OCI-LY1 (cell line): Measurements from ENCODE around the gene MRPL40.

Experiments used
- H2AFZ ChIP-seq: fragments of 200-600 bp; sonication (generic), shearing (Covaris generic); 2 replicates; pipeline ENCODE4 v1.6.0; 2014; ENCODE audit warnings: antibody characterized with exemption, mild to moderate bottlenecking, low read length
- H3F3A ChIP-seq: fragments of 200-600 bp; sonication (generic), shearing (Covaris generic); 2 replicates; pipeline ENCODE4 v1.6.0; 2014; ENCODE audit warnings: mild to moderate bottlenecking, antibody characterized with exemption, low read length, moderate library complexity; ENCODE audit not compliant: insufficient read depth
- H3K27ac ChIP-seq: fragments of 200-600 bp; sonication (generic); 2 replicates; pipeline ENCODE4 v1.5.1; 2014; ENCODE audit warnings: low read length, mixed run types, mild to moderate bottlenecking, low read depth; ENCODE audit not compliant: poor library complexity, severe bottlenecking
- H3K27me3 ChIP-seq: fragments of 200-600 bp; sonication (generic); 2 replicates; pipeline ENCODE4 v1.6.0; 2014; ENCODE audit warnings: antibody characterized with exemption, mild to moderate bottlenecking, low read length, moderate library complexity; ENCODE audit not compliant: insufficient read depth
- H3K36me3 ChIP-seq: fragments of 200-600 bp; sonication (generic); 2 replicates; pipeline ENCODE4 v1.6.1; 2014; ENCODE audit warnings: mild to moderate bottlenecking, antibody characterized with exemption, low read length, moderate library complexity, mixed read lengths; ENCODE audit not compliant: insufficient read depth
- H3K4me1 ChIP-seq: fragments of 200-600 bp; sonication (generic); 2 replicates; pipeline ENCODE4 v1.5.1; 2014; ENCODE audit warnings: mild to moderate bottlenecking, low read length, moderate library complexity; ENCODE audit not compliant: insufficient read depth, severe bottlenecking
- H3K4me2 ChIP-seq: fragments of 200-600 bp; sonication (generic), shearing (Covaris generic); 2 replicates; pipeline ENCODE4 v1.6.1; 2014; ENCODE audit warnings: low read length
- H3K4me3 ChIP-seq: fragments of 200-600 bp; sonication (generic); 2 replicates; pipeline ENCODE4 v1.5.1; 2014; ENCODE audit warnings: low read length, low read depth, mild to moderate bottlenecking, mixed read lengths; ENCODE audit not compliant: poor library complexity, severe bottlenecking
- H3K79me2 ChIP-seq: fragments of 200-600 bp; shearing (Covaris generic); 2 replicates; pipeline ENCODE4 v1.6.1; 2016; ENCODE audit warnings: mixed run types, low read length, mixed read lengths; ENCODE audit not compliant: insufficient read depth
- H3K9ac ChIP-seq: fragments of 200-600 bp; sonication (generic), shearing (Covaris generic); 2 replicates; pipeline ENCODE4 v1.6.1; 2014; ENCODE audit warnings: mild to moderate bottlenecking, low read length, mixed read lengths
- H3K9me2 ChIP-seq: fragments of 200-600 bp; sonication (generic), shearing (Covaris generic); 2 replicates; pipeline ENCODE4 v1.6.1; 2014; ENCODE audit warnings: low read depth, mild to moderate bottlenecking, low read length, mixed read lengths
- H3K9me3 ChIP-seq: fragments of 200-600 bp; shearing (Covaris generic); 2 replicates; pipeline ENCODE4 v1.6.1; 2014; ENCODE audit warnings: low read length, mixed read lengths
- H4K20me1 ChIP-seq: fragments of 200-600 bp; sonication (generic), shearing (Covaris generic); 2 replicates; pipeline ENCODE4 v1.6.0; 2016; ENCODE audit warnings: mild to moderate bottlenecking, low read length; ENCODE audit not compliant: insufficient read depth
- CTCF ChIP-seq: fragments of 200-600 bp; sonication (generic), shearing (Covaris generic); IDR thresholded peaks from 2 replicates; pipeline ENCODE4 v1.5.1; 2017; ENCODE audit warnings: mild to moderate bottlenecking, antibody characterized with exemption, low read length, moderate library complexity, mixed read lengths
- EZH2 ChIP-seq: fragments of 200-600 bp; sonication (generic), shearing (Covaris generic); IDR thresholded peaks from 2 replicates; pipeline ENCODE4 v1.8.0; 2017; ENCODE audit warnings: borderline replicate concordance, mixed run types, mild to moderate bottlenecking, antibody characterized with exemption, low read length, moderate library complexity, mixed read lengths

Gene MRPL40

GRCh38 chr22:19463491-19464469 is 31.4 kb downstream of the MRPL40 start:
- TF ChIP-seq CTCF (no peak), EZH2 (no peak)
- Histone ChIP-seq H3K27me3 (no peaks in the 10 kb centered on the region), H2AFZ (no peak overlapping the region), H3K4me1 (no peaks in the 10 kb centered on the region), H3K27ac (no peak overlapping the region), H4K20me1 (no peaks in the 10 kb centered on the region), H3K4me2 (no peak overlapping the region), H3F3A (no peaks in the 10 kb centered on the region), H3K9me2 (no peaks in the 10 kb centered on the region), H3K9me3 (no peaks in the 10 kb centered on the region), H3K36me3 (peaks cover 93% of the 10 kb centered on the region), H3K4me3 (no peak overlapping the region), H3K79me2 (no peaks in the 10 kb centered on the region), H3K9ac (no peak overlapping the region)

GRCh38 chr22:19464546-19464945 is 32.2 kb downstream of the MRPL40 start:
- TF ChIP-seq EZH2 (no peak), CTCF (no peak)
- H3F3A ChIP-seq: no peaks in the 10 kb centered on the region
- H2AFZ ChIP-seq: no peak overlapping the region
- H3K27me3 ChIP-seq: no peaks in the 10 kb centered on the region
- H3K4me2 ChIP-seq: no peak overlapping the region
- H3K9ac ChIP-seq: no peak overlapping the region
- H3K4me3 ChIP-seq: no peak overlapping the region
- no peaks in the 10 kb centered on the region for H3K9me3 ChIP-seq
- no peaks in the 10 kb centered on the region for H3K9me2 ChIP-seq
- no peak overlapping the region for H3K27ac ChIP-seq
- peaks cover 96% of the 10 kb centered on the region for H3K36me3 ChIP-seq
- H4K20me1 ChIP-seq: no peaks in the 10 kb centered on the region
- no peaks in the 10 kb centered on the region for H3K79me2 ChIP-seq
- H3K4me1 ChIP-seq: no peaks in the 10 kb centered on the region

- TF ChIP-seq EZH2: no peak
- peaks cover 98% of the 10 kb centered on the region for H3K36me3 ChIP-seq
Measured at GRCh38 chr22:19464975-19465374, 32.6 kb downstream of the MRPL40 start.

More at GRCh38 chr22:19464975-19465374, 32.6 kb downstream of the MRPL40 start:
- no peaks in the 10 kb centered on the region for H3K9me3 ChIP-seq
- no peak overlapping the region for H3K4me2 ChIP-seq
- H4K20me1 ChIP-seq: no peaks in the 10 kb centered on the region
- no peaks in the 10 kb centered on the region for H3K4me1 ChIP-seq
- no peak overlapping the region for H3K4me3 ChIP-seq
- no peak overlapping the region for H3K9ac ChIP-seq
- H3K27ac ChIP-seq: no peak overlapping the region
- H3K9me2 ChIP-seq: no peaks in the 10 kb centered on the region
- H2AFZ ChIP-seq: no peak overlapping the region
- H3K79me2 ChIP-seq: no peaks in the 10 kb centered on the region
- H3F3A ChIP-seq: no peaks in the 10 kb centered on the region
- H3K27me3 ChIP-seq: no peaks in the 10 kb centered on the region
